ENCODE data around the gene GABRB1.

DNA sequence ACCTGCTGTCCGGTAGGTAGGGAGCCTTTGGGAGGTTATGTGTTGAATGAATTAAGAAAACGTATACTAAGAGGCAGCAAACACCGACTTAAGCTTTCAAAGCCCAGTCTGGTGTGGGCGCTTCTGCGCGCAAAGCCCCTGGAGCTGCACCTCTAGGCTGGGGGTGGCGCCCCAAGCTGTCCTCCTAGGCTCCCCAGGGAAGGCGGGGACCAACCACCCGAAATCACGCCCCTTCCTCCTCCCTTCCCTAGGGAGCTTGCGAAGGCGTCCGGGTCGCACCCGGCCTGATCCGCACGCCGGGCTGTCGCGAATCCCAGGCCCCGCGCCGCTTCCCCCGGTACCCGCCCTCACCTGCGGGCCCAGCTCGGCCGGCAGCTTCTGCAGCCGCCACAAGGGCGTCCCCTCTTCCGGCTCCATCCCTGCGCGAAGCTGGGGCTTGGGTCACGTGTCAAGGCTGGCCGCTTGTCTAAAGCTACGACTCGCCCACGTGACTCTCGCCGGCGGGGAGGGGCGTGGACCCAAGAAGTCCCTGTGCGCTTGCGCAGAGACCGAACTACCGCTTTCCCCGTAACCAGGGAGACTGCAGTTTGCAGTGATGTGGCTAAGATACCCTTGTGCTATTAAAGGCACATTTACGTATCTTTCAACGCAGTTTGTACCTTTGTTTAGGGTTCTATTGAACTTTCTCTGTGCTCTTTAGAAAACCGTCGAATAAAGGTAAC is 432.0 kb downstream of the GABRB1 start, which contains the start of gene COMMD8:
- TF ChIP-seq GATA3 (IDR thresholded peaks at IDR 0.05; ENCODE audit: low read depth, low read length) (no peak), GATA2 (IDR thresholded peaks at IDR 0.05; ENCODE audit: low read depth, low read length) (peak; percentile 63)
